Mesenchymal stem cell (in vitro differentiated cells and primary cell): ENCODE results near the gene GPR62.

Experiments
- DNase-seq: peaks from one replicate; pipeline ENCODE4 v3.0.0-alpha.2; 2013
- H2AFZ ChIP-seq: one replicate; pipeline ENCODE4 v1.6.1; 2013; ENCODE audit warnings: low read depth, mild to moderate bottlenecking, control low read depth, inconsistent platforms, low read length, moderate library complexity
- H2AK5ac ChIP-seq: 2 replicates; pipeline ENCODE4 v1.6.1; 2013; ENCODE audit warnings: low read length, moderate library complexity, mild to moderate bottlenecking, inconsistent platforms; ENCODE audit not compliant: severe bottlenecking
- H2BK120ac ChIP-seq: one replicate; pipeline ENCODE4 v1.6.1; 2013; ENCODE audit warnings: low read depth, mild to moderate bottlenecking, inconsistent platforms, low read length, moderate library complexity
- H2BK12ac ChIP-seq, 2 experiments: one replicate each; pipeline ENCODE4 v1.6.1; 2013; ENCODE audit warnings: inconsistent platforms in 2 of 2, low read length in 2 of 2, mild to moderate bottlenecking in 2 of 2, moderate library complexity in 2 of 2, control low read depth in 1 of 2
- H2BK15ac ChIP-seq: one replicate; pipeline ENCODE4 v1.6.1; 2013; ENCODE audit warnings: mild to moderate bottlenecking, low read depth, inconsistent platforms; ENCODE audit not compliant: poor library complexity, severe bottlenecking
- H2BK5ac ChIP-seq: 2 replicates; pipeline ENCODE4 v1.6.1; 2013; ENCODE audit warnings: low read depth, mild to moderate bottlenecking, low read length, control low read depth, inconsistent platforms; ENCODE audit not compliant: poor library complexity, severe bottlenecking
- H3K14ac ChIP-seq, 2 experiments: one replicate each; pipeline ENCODE4 v1.6.1; 2013; ENCODE audit warnings: inconsistent platforms in 2 of 2, low read length in 2 of 2, control low read depth in 1 of 2, mild to moderate bottlenecking in 1 of 2, moderate library complexity in 1 of 2
- H3K18ac ChIP-seq, 2 experiments: one replicate each; pipeline ENCODE4 v1.6.1; 2013; ENCODE audit warnings: inconsistent platforms in 2 of 2, low read length in 2 of 2, control low read depth in 1 of 2, low read depth in 1 of 2, mild to moderate bottlenecking in 1 of 2
- H3K23ac ChIP-seq, 2 experiments: one replicate each; pipeline ENCODE4 v1.6.1; 2013; ENCODE audit warnings: inconsistent platforms in 2 of 2, low read length in 2 of 2, mild to moderate bottlenecking in 2 of 2, moderate library complexity in 2 of 2, control low read depth in 1 of 2
- H3K27ac ChIP-seq: 2 replicates; pipeline ENCODE4 v1.5.1; 2013; ENCODE audit warnings: mild to moderate bottlenecking, moderate library complexity, low read length, control low read depth, inconsistent platforms; ENCODE audit not compliant: poor library complexity, severe bottlenecking
- H3K27me3 ChIP-seq, 2 experiments: 2 replicates each; pipeline versions ENCODE4 v1.6.1 to v1.7.0; 2013; ENCODE audit warnings: low read length in 2 of 2, mild to moderate bottlenecking in 2 of 2, moderate library complexity in 2 of 2, control low read depth in 1 of 2, inconsistent platforms in 1 of 2; ENCODE audit not compliant: control insufficient read depth in 1 of 2, insufficient read depth in 1 of 2
- H3K36me3 ChIP-seq, 2 experiments: 2 replicates each; pipeline versions ENCODE4 v1.6.1 to v1.7.0; 2013; ENCODE audit warnings: low read length in 2 of 2, control low read depth in 1 of 2, inconsistent platforms in 1 of 2, low read depth in 1 of 2, mild to moderate bottlenecking in 1 of 2; ENCODE audit not compliant: insufficient read depth in 2 of 2, control insufficient read depth in 1 of 2
- H3K4ac ChIP-seq, 2 experiments: one replicate each; pipeline ENCODE4 v1.6.1; 2013; ENCODE audit warnings: inconsistent platforms in 2 of 2, low read length in 2 of 2, mild to moderate bottlenecking in 2 of 2, moderate library complexity in 2 of 2, control low read depth in 1 of 2, low read depth in 1 of 2
- H3K4me1 ChIP-seq: 2 replicates; pipeline ENCODE4 v1.6.1; 2013; ENCODE audit warnings: low read depth, low read length, control low read depth; ENCODE audit not compliant: control insufficient read depth, insufficient read depth
- H3K4me2 ChIP-seq: 2 replicates; pipeline ENCODE4 v1.6.1; 2013; ENCODE audit warnings: low read length, mild to moderate bottlenecking, inconsistent platforms; ENCODE audit not compliant: poor library complexity, severe bottlenecking
- H3K4me3 ChIP-seq, 2 experiments: 2 replicates each; pipeline versions ENCODE4 v1.5.1 to v1.7.0; 2013; ENCODE audit warnings: low read length in 2 of 2, mild to moderate bottlenecking in 2 of 2, control low read depth in 1 of 2, low read depth in 1 of 2; ENCODE audit not compliant: insufficient read depth in 1 of 2
- H3K79me1 ChIP-seq: replicated peaks from 2 replicates; pipeline ENCODE4 v1.6.1; 2013; ENCODE audit warnings: mild to moderate bottlenecking, control low read depth, low read length, inconsistent platforms; ENCODE audit not compliant: poor library complexity, severe bottlenecking
- H3K9ac ChIP-seq: 2 replicates; pipeline ENCODE4 v1.7.0; 2013; ENCODE audit warnings: mild to moderate bottlenecking, low read length, moderate library complexity
- H3K9me3 ChIP-seq: 2 replicates; pipeline ENCODE4 v1.7.0; 2013; ENCODE audit warnings: mild to moderate bottlenecking, low read length; ENCODE audit not compliant: control insufficient read depth
- H4K8ac ChIP-seq: one replicate; pipeline ENCODE4 v1.6.1; 2013; ENCODE audit warnings: inconsistent platforms, mild to moderate bottlenecking, low read length, moderate library complexity
- H4K91ac ChIP-seq: one replicate; pipeline ENCODE4 v1.6.1; 2013; ENCODE audit warnings: mild to moderate bottlenecking, low read length, inconsistent platforms
- WGBS: methylation state at CpG from one replicate; pipeline ENCODE4 v1.1.7; 2013; ENCODE audit warnings: mixed read lengths; 5-methylcytosine and 5-hydroxymethylcytosine counted together

Gene GPR62

DNA sequence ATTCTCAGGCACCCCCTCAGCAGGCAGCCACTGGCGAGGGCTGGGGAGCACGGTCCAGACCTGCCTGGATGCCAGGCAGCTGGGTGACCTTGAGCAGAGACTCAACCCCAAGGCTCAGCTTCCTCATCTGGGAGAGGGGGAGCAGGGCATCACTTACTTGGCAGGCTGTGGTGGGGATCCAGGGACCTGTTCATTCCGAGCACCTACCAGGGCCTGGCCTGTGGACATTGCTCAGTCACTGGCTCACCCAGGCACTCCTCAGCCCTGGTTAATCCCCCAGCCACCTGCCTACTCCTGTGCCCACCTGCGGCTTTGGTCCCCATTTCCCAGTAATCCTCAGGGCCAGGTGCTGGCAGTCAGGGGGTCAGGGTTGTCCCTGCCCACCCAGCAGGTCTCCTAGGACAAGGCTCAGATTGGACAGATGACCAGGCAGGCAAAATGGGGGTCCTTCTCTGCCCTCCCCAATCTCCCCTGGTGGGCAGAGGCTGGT, 49.8 kb downstream of the GPR62 start:
- Histone ChIP-seq H3K18ac (peak overlapping the region; percentile 14 to 90), H2BK5ac (no peak overlapping the region), H3K9me3 (no peaks in the 10 kb centered on the region), H2BK120ac (peak overlapping the region; percentile 59), H3K9ac (no peak overlapping the region), H3K4me1 (peaks cover 17% of the 10 kb centered on the region), H2AFZ (no peak overlapping the region), H4K8ac (peak overlapping the region; percentile 74), H3K4ac (peak overlapping the region; percentile 47 to 75), H3K4me2 (no peak overlapping the region), H2BK15ac (peak overlapping the region; percentile 26), H3K79me1 (no peaks in the 10 kb centered on the region), H3K36me3 (no peaks in the 10 kb centered on the region), H3K14ac (peak overlapping the region in 1 of 2 experiments; percentile 80), H3K27ac (no peak overlapping the region), H3K23ac (peak overlapping the region in 1 of 2 experiments; percentile 40), H3K4me3 (no peak overlapping the region), H3K27me3 (peaks cover 0 to 32% of the 10 kb centered on the region in 2 experiments), H2AK5ac (peak overlapping the region; percentile 63), H4K91ac (peak overlapping the region; percentile 2), H2BK12ac (peak overlapping the region in 1 of 2 experiments; percentile 95)
- WGBS: 92% methylated on average over 4 of the region's 4 CpGs
- no peak for DNase-seq

DNA sequence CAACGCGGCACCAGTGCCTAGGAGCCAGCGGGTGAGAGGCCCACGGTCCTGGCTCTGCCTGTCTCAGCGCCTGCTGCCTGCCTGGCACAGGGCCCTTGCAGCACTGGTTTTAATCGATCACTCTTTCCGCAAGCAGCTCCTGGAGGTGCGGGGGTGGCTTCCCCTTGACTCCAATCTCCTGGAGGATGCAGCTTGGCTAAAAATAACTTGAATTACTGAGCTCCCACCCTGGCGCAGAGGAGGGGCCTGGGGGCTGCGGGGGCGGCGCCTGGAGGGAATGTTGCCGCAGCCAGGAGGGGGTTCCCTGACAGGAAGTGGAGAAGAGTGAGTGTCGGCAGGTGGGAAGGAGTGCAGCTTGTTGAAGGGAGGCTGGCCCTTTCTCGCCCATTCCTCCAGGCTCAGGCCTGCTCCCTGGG, 50.4 kb downstream of the GPR62 start:
- Histone ChIP-seq H2AK5ac (no peak overlapping the region), H2BK15ac (no peak overlapping the region), H2BK12ac (peak overlapping the region in 1 of 2 experiments; percentile 95), H3K18ac (peak overlapping the region; percentile 7 to 90), H3K27ac (no peak overlapping the region), H4K8ac (peak overlapping the region; percentile 74), H4K91ac (peak overlapping the region; percentile 2), H2AFZ (no peak overlapping the region), H3K4ac (peak overlapping the region in 1 of 2 experiments; percentile 47), H3K23ac (no peak overlapping the region), H2BK120ac (peak overlapping the region; percentile 59), H3K4me3 (no peak overlapping the region), H3K4me2 (no peak overlapping the region), H3K36me3 (no peaks in the 10 kb centered on the region), H3K27me3 (peaks cover 0 to 32% of the 10 kb centered on the region in 2 experiments), H3K14ac (peak overlapping the region in 1 of 2 experiments; percentile 80), H3K79me1 (no peaks in the 10 kb centered on the region), H3K9ac (no peak overlapping the region), H3K9me3 (no peaks in the 10 kb centered on the region), H3K4me1 (peaks cover 17% of the 10 kb centered on the region), H2BK5ac (no peak overlapping the region)
- WGBS: 13% methylated on average over 15 of the region's 15 CpGs
- peak; percentile 61 for DNase-seq

DNA sequence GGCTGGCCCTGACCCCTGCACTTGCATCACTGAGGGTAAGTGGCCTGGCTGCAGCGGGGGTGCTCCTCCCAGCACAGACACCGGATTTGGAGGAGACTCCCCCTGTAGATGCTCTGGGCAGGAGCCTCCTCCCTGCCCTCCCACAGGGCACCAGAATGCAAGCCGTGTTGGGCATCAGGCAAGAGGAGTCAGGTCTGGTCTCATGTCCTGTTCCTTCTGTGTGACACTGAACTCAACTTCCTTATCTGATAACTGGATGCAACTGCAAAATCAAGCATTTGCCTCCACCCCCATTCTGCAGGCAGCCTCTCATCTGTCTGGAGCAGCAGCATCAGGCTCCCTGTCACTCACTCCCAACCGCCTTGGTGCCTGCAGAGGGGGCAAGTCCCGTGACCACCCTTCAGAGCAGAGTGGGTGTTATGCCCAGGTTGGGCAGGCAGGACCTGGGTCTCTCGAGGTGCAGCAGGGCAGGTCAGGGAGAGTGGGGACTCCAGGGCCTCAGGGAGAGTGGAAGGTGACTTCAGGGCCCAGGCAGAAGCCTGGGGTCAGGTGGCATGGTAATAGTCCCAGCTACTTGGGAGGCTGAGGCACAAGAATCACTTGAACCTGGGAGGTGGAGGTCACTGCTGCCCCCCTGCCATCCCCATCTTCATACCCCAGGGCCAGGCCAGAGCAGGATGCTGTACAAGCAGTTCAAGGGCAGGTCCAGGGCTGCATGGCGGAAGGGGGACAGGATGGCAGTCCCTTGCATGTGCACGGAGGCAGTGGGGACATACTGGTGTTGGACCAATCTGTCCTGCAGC, 51.0 kb downstream of the GPR62 start:
- Histone ChIP-seq H3K23ac (no peak overlapping the region), H3K36me3 (no peaks in the 10 kb centered on the region), H2AK5ac (no peak overlapping the region), H2BK12ac (peak overlapping the region in 1 of 2 experiments; percentile 32), H4K91ac (no peak overlapping the region), H3K4me1 (peaks cover 17% of the 10 kb centered on the region), H3K4me2 (no peak overlapping the region), H2BK15ac (no peak overlapping the region), H2AFZ (no peak overlapping the region), H3K79me1 (no peaks in the 10 kb centered on the region), H3K4ac (no peak overlapping the region), H3K9ac (no peak overlapping the region), H3K18ac (peak overlapping the region in 1 of 2 experiments; percentile 29), H3K4me3 (no peak overlapping the region), H3K14ac (no peak overlapping the region), H4K8ac (peak overlapping the region; percentile 31), H2BK120ac (no peak overlapping the region), H3K9me3 (no peaks in the 10 kb centered on the region), H3K27me3 (peaks cover 0 to 34% of the 10 kb centered on the region in 2 experiments), H2BK5ac (no peak overlapping the region), H3K27ac (no peak overlapping the region)
- 57% methylated on average over 8 of the region's 8 CpGs for WGBS
- no peak for DNase-seq

DNA sequence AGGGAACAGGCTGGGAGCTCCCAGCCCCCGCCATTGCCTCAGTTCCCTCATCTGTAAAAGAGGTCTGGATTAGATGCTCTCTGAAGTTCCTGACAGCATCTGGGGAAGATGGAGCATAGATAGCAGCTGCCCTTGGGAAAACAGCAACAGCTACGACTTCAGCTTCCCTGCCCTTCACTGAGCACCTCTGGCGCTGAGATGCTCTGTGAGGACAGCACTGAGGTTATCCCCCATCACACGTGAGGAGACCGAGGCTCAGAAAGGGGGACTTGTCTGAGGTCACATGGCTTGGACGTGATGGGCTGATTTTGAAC, 51.6 kb downstream of the GPR62 start:
- Histone ChIP-seq H2BK12ac (no peak overlapping the region), H3K27me3 (peaks cover 0 to 29% of the 10 kb centered on the region in 2 experiments), H3K9me3 (no peaks in the 10 kb centered on the region), H3K14ac (peak overlapping the region in 1 of 2 experiments; percentile 2), H3K4me2 (no peak overlapping the region), H2BK120ac (no peak overlapping the region), H3K79me1 (no peaks in the 10 kb centered on the region), H2BK15ac (no peak overlapping the region), H4K8ac (no peak overlapping the region), H3K27ac (no peak overlapping the region), H4K91ac (no peak overlapping the region), H3K4me1 (peaks cover 14% of the 10 kb centered on the region), H2BK5ac (no peak overlapping the region), H3K4ac (no peak overlapping the region), H2AFZ (no peak overlapping the region), H2AK5ac (no peak overlapping the region), H3K36me3 (no peaks in the 10 kb centered on the region), H3K23ac (no peak overlapping the region), H3K4me3 (no peak overlapping the region), H3K18ac (no peak overlapping the region), H3K9ac (no peak overlapping the region)
- 89% methylated on average over 5 of the region's 6 CpGs for WGBS
- no peak for DNase-seq
